Upper lobe of left lung (tissue), 6 donors: ENCODE results near the gene SEMA3E. TPM values are rescaled to one million over a fixed set of nuclear protein-coding genes. Genes with fewer than 3 reads are reported as not detected.

Source experiments
- ATAC-seq, 2 donors: fragments of 200-7000 bp; cut with Tn5 transposase; one replicate each; pipeline ENCODE4 v1.9.1; 2022; ENCODE audit warnings: mild to moderate bottlenecking in 2 of 2, moderate library complexity in 2 of 2; ENCODE audit not compliant: low FRiP score in 2 of 2
- DNase-seq, 2 donors: peaks; one replicate each; pipeline ENCODE4 v3.0.0-alpha.2; 2019 to 2020
- H3K27ac ChIP-seq, 4 donors: fragments of 200-600 bp; sonication (generic); one replicate each; pipeline ENCODE4 v1.5.1; 2016 to 2019
- H3K27me3 ChIP-seq, 4 donors: fragments of 200-600 bp; sonication (generic); one replicate each; pipeline ENCODE4 v1.5.1; 2017 to 2019
- H3K36me3 ChIP-seq, 4 donors: fragments of 200-600 bp; sonication (generic); one replicate each; pipeline ENCODE4 v1.5.1; 2016 to 2019
- H3K4me1 ChIP-seq, 4 donors: fragments of 200-600 bp; sonication (generic); one replicate each; pipeline ENCODE4 v1.5.1; 2018 to 2019
- H3K4me3 ChIP-seq, 4 donors: fragments of 200-600 bp; sonication (generic); one replicate each; pipeline ENCODE4 v1.5.1; 2017 to 2019; ENCODE audit warnings: mild to moderate bottlenecking in 2 of 4, moderate library complexity in 1 of 4
- H3K9me3 ChIP-seq, 4 donors: fragments of 200-600 bp; sonication (generic); one replicate each; pipeline ENCODE4 v1.5.1; 2018 to 2019
- EP300 ChIP-seq, 4 donors: sonication (generic); formaldehyde crosslinking; IDR thresholded peaks; one replicate each; pipeline ENCODE4 v1.5.1; 2017; ENCODE audit warnings: antibody characterized with exemption in 4 of 4, control low read depth in 2 of 4
- POLR2A ChIP-seq, 4 donors: fragments of 450-650 bp; IDR thresholded peaks; one replicate each; pipeline ENCODE4 v1.5.1; 2016 to 2017; ENCODE audit warnings: antibody characterized with exemption in 4 of 4, mild to moderate bottlenecking in 2 of 4
- POLR2AphosphoS5 ChIP-seq, 2 donors: sonication (generic); formaldehyde crosslinking; IDR thresholded peaks; one replicate each; pipeline ENCODE4 v1.5.1; 2017; ENCODE audit warnings: antibody characterized with exemption in 2 of 2
- WGBS, 2 donors: methylation state at CpG; one replicate each; pipeline ENCODE4 v1.1.5; 2017 to 2018; 5-methylcytosine and 5-hydroxymethylcytosine counted together
- total RNA-seq, 6 donors: library from RNA; depleted of rRNA in 4 of 6; stranded (reverse); fragments of >200 nt in 4 of 6; gene quantifications; one replicate each; pipeline versions ENCODE4 v1.1.0 to v1.2.1, GENCODE V29; 2016 to 2021
- TF ChIP-seq, protein P1 (sequence below), 6 experiments: fragments of 450-650 bp in 4 of 6; fragments of 200-600 bp in 2 of 6; sonication (generic) in 2 of 6; IDR thresholded peaks; one replicate each; pipeline ENCODE4 v1.5.1; 2016 to 2019; ENCODE audit warnings: antibody characterized with exemption in 6 of 6
- donor health status: DM: no; HTN: no; CAD: no; lungs with moderate emphysema.
- donor health status: DM: no; HTN: yes; CAD: no; lungs with severe emphysema.

SEMA3E gene
- total RNA-seq, 6 donors from 2014 or later = under 0.01 to 14.2 (median 6.9) TPM

- WGBS, 2 donors = 83 to 92% methylated on average over 1 of the region's 1 CpG
- H3K27ac ChIP-seq = no peak overlapping the region
- H3K9me3 ChIP-seq = no peaks in the 10 kb centered on the region
- H3K36me3 ChIP-seq = no peaks in the 10 kb centered on the region
- no peaks in the 10 kb centered on the region for H3K4me1 ChIP-seq
- no peak for TF ChIP-seq POLR2A (IDR thresholded peaks at IDR 0.05)
- no peak for TF ChIP-seq EP300 (IDR thresholded peaks at IDR 0.05)
- no peak for TF ChIP-seq POLR2AphosphoS5 (IDR thresholded peaks at IDR 0.05)
- TF ChIP-seq, protein P1, sequence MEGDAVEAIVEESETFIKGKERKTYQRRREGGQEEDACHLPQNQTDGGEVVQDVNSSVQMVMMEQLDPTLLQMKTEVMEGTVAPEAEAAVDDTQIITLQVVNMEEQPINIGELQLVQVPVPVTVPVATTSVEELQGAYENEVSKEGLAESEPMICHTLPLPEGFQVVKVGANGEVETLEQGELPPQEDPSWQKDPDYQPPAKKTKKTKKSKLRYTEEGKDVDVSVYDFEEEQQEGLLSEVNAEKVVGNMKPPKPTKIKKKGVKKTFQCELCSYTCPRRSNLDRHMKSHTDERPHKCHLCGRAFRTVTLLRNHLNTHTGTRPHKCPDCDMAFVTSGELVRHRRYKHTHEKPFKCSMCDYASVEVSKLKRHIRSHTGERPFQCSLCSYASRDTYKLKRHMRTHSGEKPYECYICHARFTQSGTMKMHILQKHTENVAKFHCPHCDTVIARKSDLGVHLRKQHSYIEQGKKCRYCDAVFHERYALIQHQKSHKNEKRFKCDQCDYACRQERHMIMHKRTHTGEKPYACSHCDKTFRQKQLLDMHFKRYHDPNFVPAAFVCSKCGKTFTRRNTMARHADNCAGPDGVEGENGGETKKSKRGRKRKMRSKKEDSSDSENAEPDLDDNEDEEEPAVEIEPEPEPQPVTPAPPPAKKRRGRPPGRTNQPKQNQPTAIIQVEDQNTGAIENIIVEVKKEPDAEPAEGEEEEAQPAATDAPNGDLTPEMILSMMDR (IDR thresholded peaks at IDR 0.05) = no peak
- DNase-seq (no peak), ATAC-seq (no peak)
- no peak overlapping the region for H3K4me3 ChIP-seq
- no peaks in the 10 kb centered on the region for H3K27me3 ChIP-seq
These were observed 170.3 kb downstream of the SEMA3E start for GRCh38 chr7:83478616-83479015.

DNA sequence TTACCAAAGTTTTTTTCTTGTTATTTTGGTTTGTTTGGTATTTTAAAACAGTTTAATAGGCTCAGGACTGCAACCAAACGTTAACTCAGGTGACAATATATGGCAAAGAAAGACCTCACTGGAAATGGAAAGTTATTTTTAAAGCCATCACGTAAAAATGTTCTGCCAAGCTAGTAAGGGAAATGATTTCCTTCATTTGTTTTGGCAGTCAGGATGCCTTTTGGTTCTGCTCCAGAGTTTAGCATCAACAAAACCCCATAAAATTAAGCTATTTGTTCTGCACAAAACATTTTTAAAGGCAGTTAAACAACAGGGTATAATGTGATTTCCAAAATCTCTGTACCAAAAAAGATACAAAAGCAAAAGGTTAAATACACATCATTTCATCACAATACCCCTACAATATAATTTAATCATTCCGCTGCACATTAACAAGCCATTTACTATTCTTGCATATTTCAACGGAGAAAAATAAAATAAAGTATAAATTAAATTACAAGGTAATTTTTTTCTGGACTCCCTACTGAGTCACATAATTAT is 172.4 kb downstream of the SEMA3E start:
- no peak for TF ChIP-seq POLR2A (IDR thresholded peaks at IDR 0.05)
- no peak for TF ChIP-seq EP300 (IDR thresholded peaks at IDR 0.05)
- no peak for TF ChIP-seq POLR2AphosphoS5 (IDR thresholded peaks at IDR 0.05)
- no peak overlapping the region for H3K4me3 ChIP-seq
- no peak overlapping the region for H3K27ac ChIP-seq
- no peaks in the 10 kb centered on the region for H3K9me3 ChIP-seq
- WGBS, 2 donors = 53 to 60% methylated on average over 4 of the region's 4 CpGs
- no peaks in the 10 kb centered on the region for H3K4me1 ChIP-seq
- ATAC-seq (no peak), DNase-seq (no peak)
- H3K27me3 ChIP-seq = no peaks in the 10 kb centered on the region
- no peaks in the 10 kb centered on the region for H3K36me3 ChIP-seq

- no peaks in the 10 kb centered on the region for H3K36me3 ChIP-seq
- TF ChIP-seq POLR2A (IDR thresholded peaks at IDR 0.05) = no peak
- TF ChIP-seq POLR2AphosphoS5 (IDR thresholded peaks at IDR 0.05) = no peak
- TF ChIP-seq, protein P1 (IDR thresholded peaks at IDR 0.05) = no peak
- no peak for TF ChIP-seq EP300 (IDR thresholded peaks at IDR 0.05)
- ATAC-seq (no peak), DNase-seq (no peak)
- no peaks in the 10 kb centered on the region for H3K9me3 ChIP-seq
- no peaks in the 10 kb centered on the region for H3K27me3 ChIP-seq
- no peak overlapping the region for H3K4me3 ChIP-seq
- no peak overlapping the region for H3K27ac ChIP-seq
- 71 to 75% methylated on average over 6 of the region's 6 CpGs for WGBS, 2 donors
- no peaks in the 10 kb centered on the region for H3K4me1 ChIP-seq
These were observed 173.5 kb downstream of the SEMA3E start for GRCh38 chr7:83475420-83475819.

- ATAC-seq (no peak), DNase-seq (no peak)
- H3K36me3 ChIP-seq = no peaks in the 10 kb centered on the region
- no peak overlapping the region for H3K27ac ChIP-seq
- no peak overlapping the region for H3K4me3 ChIP-seq
- H3K9me3 ChIP-seq = no peaks in the 10 kb centered on the region
- no peaks in the 10 kb centered on the region for H3K27me3 ChIP-seq
- WGBS, 2 donors = 90 to 91% methylated on average over 2 of the region's 2 CpGs
- no peak for TF ChIP-seq POLR2AphosphoS5 (IDR thresholded peaks at IDR 0.05)
- TF ChIP-seq POLR2A (IDR thresholded peaks at IDR 0.05) = no peak
- TF ChIP-seq, protein P1 (IDR thresholded peaks at IDR 0.05) = no peak
- no peak for TF ChIP-seq EP300 (IDR thresholded peaks at IDR 0.05)
- H3K4me1 ChIP-seq = peaks cover 0 to 3% (median 0%) of the 10 kb centered on the region in 4 donors
These were observed 176.6 kb downstream of the SEMA3E start for GRCh38 chr7:83472376-83472775.

DNA sequence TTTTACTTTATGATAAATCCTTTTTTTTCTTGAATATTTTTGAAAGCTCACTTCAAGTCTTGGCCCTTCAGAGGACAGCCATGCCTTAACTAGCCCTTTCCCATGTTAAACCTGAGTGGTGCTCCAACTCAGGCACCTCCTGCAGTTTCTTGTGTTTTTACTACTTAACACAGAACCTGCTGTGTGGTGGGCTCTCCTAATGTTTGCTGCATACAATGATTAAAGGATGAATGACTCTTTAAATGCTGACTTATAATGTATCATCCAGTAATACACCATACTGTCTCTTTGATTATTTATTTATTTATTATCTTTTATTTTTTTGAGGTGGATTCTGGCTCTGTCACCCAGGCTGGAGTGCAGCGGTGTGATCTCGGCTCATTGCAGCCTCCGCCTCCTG is 179.4 kb downstream of the SEMA3E start:
- 96 to 97% methylated on average over 3 of the region's 3 CpGs for WGBS, 2 donors
- DNase-seq = no peak
- Histone ChIP-seq H3K9me3 (no peaks in the 10 kb centered on the region), H3K27ac (no peak overlapping the region), H3K36me3 (no peaks in the 10 kb centered on the region), H3K4me3 (no peak overlapping the region), H3K4me1 (peaks cover 0 to 3% (median 0%) of the 10 kb centered on the region in 4 donors), H3K27me3 (no peaks in the 10 kb centered on the region)
- no peak for TF ChIP-seq POLR2A (IDR thresholded peaks at IDR 0.05)
- TF ChIP-seq, protein P1 (IDR thresholded peaks at IDR 0.05) = no peak
- TF ChIP-seq EP300 (IDR thresholded peaks at IDR 0.05) = no peak
- no peak for TF ChIP-seq POLR2AphosphoS5 (IDR thresholded peaks at IDR 0.05)
- no peak for ATAC-seq
